BE2C (cell line): ENCODE measurements around the gene CLIC6.
"Not testable (repeated sequence)": the region's sequence is repeated elsewhere in the genome, so short reads cannot be mapped to it uniquely, and the experiment has no call there.

ENCODE experiments used
- DNase-seq: peaks from one replicate; pipeline ENCODE4 v3.0.0-alpha.2; 2020
- H3K27me3 ChIP-seq: fragments of 250-450 bp; sonication (Bioruptor Pico); 2 replicates; pipeline ENCODE4 v1.5.1; 2020; ENCODE audit warnings: mild to moderate bottlenecking
- H3K36me3 ChIP-seq: fragments of 250-450 bp; sonication (Bioruptor Pico); 2 replicates; pipeline ENCODE4 v1.5.1; 2020; ENCODE audit warnings: mild to moderate bottlenecking
- H3K4me1 ChIP-seq: fragments of 250-450 bp; sonication (Bioruptor Pico); 2 replicates; pipeline ENCODE4 v1.5.1; 2020
- H3K4me3 ChIP-seq: 2 replicates; pipeline ENCODE4 v1.5.1; 2011; ENCODE audit warnings: low read depth, low read length
- H3K9me3 ChIP-seq: fragments of 250-450 bp; sonication (Bioruptor Pico); 2 replicates; pipeline ENCODE4 v1.5.1; 2020
- CTCF ChIP-seq: IDR thresholded peaks from 2 replicates; pipeline ENCODE4 v1.5.1; 2012; ENCODE audit warnings: mild to moderate bottlenecking, low read depth, low read length

CLIC6 gene

GRCh38 chr21:34667761-34668160 is 1.0 kb upstream of the CLIC6 start:
- Histone ChIP-seq H3K9me3 (no peaks in the 10 kb centered on the region), H3K4me3 (no peak overlapping the region), H3K27me3 (peaks cover 27% of the 10 kb centered on the region), H3K36me3 (no peaks in the 10 kb centered on the region), H3K4me1 (no peaks in the 10 kb centered on the region)
- TF ChIP-seq CTCF = no peak
- no peak for DNase-seq

GRCh38 chr21:34669149-34669879 is 520 bp downstream of the CLIC6 start:
- H3K27me3 ChIP-seq = peaks cover 28% of the 10 kb centered on the region
- no peak for TF ChIP-seq CTCF
- H3K36me3 ChIP-seq = no peaks in the 10 kb centered on the region
- H3K4me3 ChIP-seq = no peak overlapping the region
- H3K9me3 ChIP-seq = no peaks in the 10 kb centered on the region
- DNase-seq = no peak
- no peaks in the 10 kb centered on the region for H3K4me1 ChIP-seq

- H3K4me1 ChIP-seq, H3K36me3 ChIP-seq, H3K9me3 ChIP-seq, DNase-seq, H3K4me3 ChIP-seq: not testable (repeated sequence)
- peaks cover 28% of the 10 kb centered on the region for H3K27me3 ChIP-seq
Measured at GRCh38 chr21:34669880-34670219, 1.1 kb downstream of the CLIC6 start.

GRCh38 chr21:34670220-34670961 is 1.6 kb downstream of the CLIC6 start:
- no peaks in the 10 kb centered on the region for H3K9me3 ChIP-seq
- no peak for DNase-seq
- TF ChIP-seq CTCF = no peak
- H3K36me3 ChIP-seq = no peaks in the 10 kb centered on the region
- no peaks in the 10 kb centered on the region for H3K4me1 ChIP-seq
- no peak overlapping the region for H3K4me3 ChIP-seq
- H3K27me3 ChIP-seq = peaks cover 28% of the 10 kb centered on the region

- Histone ChIP-seq H3K27me3 (peaks cover 28% of the 10 kb centered on the region), H3K36me3 (no peaks in the 10 kb centered on the region), H3K4me1 (no peaks in the 10 kb centered on the region), H3K4me3 (no peak overlapping the region), H3K9me3 (no peaks in the 10 kb centered on the region)
- no peak for TF ChIP-seq CTCF
- no peak for DNase-seq
Measured at GRCh38 chr21:34670962-34671348, 2.2 kb downstream of the CLIC6 start.

- no peak for TF ChIP-seq CTCF
- no peak for DNase-seq
- H3K9me3 ChIP-seq = no peaks in the 10 kb centered on the region
- H3K36me3 ChIP-seq = no peaks in the 10 kb centered on the region
- H3K4me3 ChIP-seq = no peak overlapping the region
- peaks cover 28% of the 10 kb centered on the region for H3K27me3 ChIP-seq
- no peaks in the 10 kb centered on the region for H3K4me1 ChIP-seq
Measured at GRCh38 chr21:34671462-34671861, 2.7 kb downstream of the CLIC6 start.
